Astrocyte (in vitro differentiated cells and primary cell): ENCODE measurements around the gene CARD11.

Source experiments
- CTCF ChIP-seq: IDR thresholded peaks from 2 replicates; pipeline ENCODE4 v1.5.1; 2011; ENCODE audit warnings: low read depth, mild to moderate bottlenecking, inconsistent platforms, low read length, moderate library complexity; ENCODE audit not compliant: insufficient read depth
- EZH2 ChIP-seq: IDR thresholded peaks from 2 replicates; pipeline ENCODE4 v1.6.1; 2012; ENCODE audit warnings: mild to moderate bottlenecking, low read length, inconsistent platforms; ENCODE audit not compliant: insufficient read depth

DNA sequence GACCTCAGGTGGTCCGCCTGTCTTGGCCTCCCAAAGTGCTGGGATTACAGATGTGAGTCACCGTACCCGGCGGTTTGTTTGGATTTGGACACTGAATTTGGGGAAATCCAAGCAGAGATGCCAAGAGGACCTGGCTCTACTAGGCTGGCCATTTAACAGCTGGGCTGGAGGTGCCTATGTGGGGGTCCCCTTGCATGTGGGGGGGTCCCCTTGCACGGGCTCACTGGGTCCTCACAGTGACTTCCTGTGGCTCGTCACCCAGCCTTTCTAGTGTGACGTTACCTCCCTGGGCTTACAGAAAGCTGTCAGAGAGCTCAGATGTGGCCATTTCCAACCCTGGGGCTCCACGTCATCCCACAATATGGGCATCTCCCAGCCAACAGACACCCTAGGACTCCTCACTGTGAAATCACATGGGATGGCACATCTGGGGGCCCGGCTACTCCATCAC is 150.2 kb downstream of the CARD11 start:
- no peak for TF ChIP-seq CTCF
- no peak for TF ChIP-seq EZH2
